Stomach (tissue), 9 donors: Measurements from ENCODE around the gene ETNK1. TPM values are rescaled to one million over a fixed set of nuclear protein-coding genes. Genes with fewer than 3 reads are reported as not detected.

Experiments used
- DNase-seq, 2 donors: peaks; one replicate each; pipeline versions ENCODE4 v3.0.0 to v3.0.0-alpha.2; 2013 to 2019
- H3K27ac ChIP-seq, 5 donors: fragments of 200-600 bp in 4 of 5; sonication (generic) in 4 of 5; one replicate each; pipeline ENCODE4 v1.5.1; 2013 to 2019; ENCODE audit warnings: mild to moderate bottlenecking in 1 of 5, moderate library complexity in 1 of 5
- H3K27me3 ChIP-seq, 3 donors: fragments of 200-600 bp; sonication (generic); one replicate each; pipeline ENCODE4 v1.5.1; 2017 to 2019; ENCODE audit warnings: mixed run types in 1 of 3
- H3K36me3 ChIP-seq, 4 donors: fragments of 200-600 bp; sonication (generic); 1 replicate in 3 of 4; 2 replicates in 1 of 4; pipeline ENCODE4 v1.5.1; 2016 to 2019
- H3K4me1 ChIP-seq, 4 donors: fragments of 200-600 bp; sonication (generic); one replicate each; pipeline ENCODE4 v1.5.1; 2016 to 2019
- H3K4me3 ChIP-seq, 4 donors: fragments of 200-600 bp; sonication (generic) in 3 of 4; one replicate each; pipeline ENCODE4 v1.5.1; 2016 to 2019; ENCODE audit warnings: mild to moderate bottlenecking in 1 of 4
- H3K9me3 ChIP-seq, 4 donors: fragments of 200-600 bp; sonication (generic); one replicate each; pipeline ENCODE4 v1.5.1; 2016 to 2019
- CTCF ChIP-seq, 7 experiments: fragments of 450-650 bp in 4 of 7; fragments of 200-600 bp in 3 of 7; sonication (generic) in 3 of 7; IDR thresholded peaks; one replicate each; pipeline ENCODE4 v1.5.1; 2016 to 2019; ENCODE audit warnings: antibody characterized with exemption in 7 of 7, control low read depth in 2 of 7, mild to moderate bottlenecking in 1 of 7
- EP300 ChIP-seq: sonication (generic); formaldehyde crosslinking; IDR thresholded peaks from one replicate; pipeline ENCODE4 v1.6.1; 2017; ENCODE audit warnings: antibody characterized with exemption
- POLR2A ChIP-seq, 4 donors: fragments of 450-650 bp; IDR thresholded peaks; one replicate each; pipeline ENCODE4 v1.6.1; 2016; ENCODE audit warnings: antibody characterized with exemption in 4 of 4, control low read depth in 2 of 4, mild to moderate bottlenecking in 1 of 4, moderate library complexity in 1 of 4
- POLR2AphosphoS5 ChIP-seq, 3 donors: sonication (generic); formaldehyde crosslinking; IDR thresholded peaks; one replicate each; pipeline ENCODE4 v1.6.1; 2016; ENCODE audit warnings: antibody characterized with exemption in 3 of 3
- WGBS, 5 donors: extraction: QIAGEN DNeasy Blood & Tissue Kit in 3 of 5; methylation state at CpG; one replicate each; pipeline versions ENCODE4 v1.1.5 to v1.1.7; 2013 to 2018; 5-methylcytosine and 5-hydroxymethylcytosine counted together
- intact Hi-C: fragments of 100-400 bp; cut with DNase I; formaldehyde crosslinking; loops from one replicate; pipeline ENCODE4 v1.15.1; 2023; ENCODE audit warnings: low total_unique reads
- polyA plus RNA-seq, 3 donors: library from polyadenylated mRNA; stranded (reverse); fragments of 200-250 nt; gene quantifications; one replicate each; pipeline ENCODE4 v1.2.3, GENCODE V29; 2013
- total RNA-seq, 5 donors: library from RNA; depleted of rRNA; stranded (reverse); fragments of >200 nt; gene quantifications; one replicate each; pipeline versions ENCODE4 v1.1.0 to v1.2.3, GENCODE V29; 2014 to 2016
- donor health status: healthy with polysubstance abuse.
- donor health status: Bipolar disorder and iron deficiency.
- donor health status: healthy.

ETNK1 gene
- total and polyA plus RNA-seq, 8 donors = 7.5 to 168 (median 40.4) TPM

GRCh38 chr12:22728987-22729386 lies 104.0 kb downstream of the ETNK1 start:
- WGBS, 5 donors = 35 to 53% (median 42%) methylated on average over 2 of the region's 2 CpGs
- Histone ChIP-seq H3K27ac (peak overlapping the region in 1 of 5 donors; percentile 1), H3K36me3 (no peaks in the 10 kb centered on the region), H3K9me3 (no peaks in the 10 kb centered on the region), H3K4me1 (peaks cover 0 to 8% (median 3%) of the 10 kb centered on the region in 4 donors), H3K27me3 (no peaks in the 10 kb centered on the region), H3K4me3 (no peak overlapping the region)
- DNase-seq = peak in 1 of 2 donors; percentile 6
- no peak for TF ChIP-seq EP300
- intact Hi-C loops = no loop called here

GRCh38 chr12:22729431-22729956 lies 104.5 kb downstream of the ETNK1 start:
- Histone ChIP-seq H3K4me3 (no peak overlapping the region), H3K27me3 (no peaks in the 10 kb centered on the region), H3K9me3 (no peaks in the 10 kb centered on the region), H3K36me3 (no peaks in the 10 kb centered on the region), H3K4me1 (peaks cover 0 to 8% (median 3%) of the 10 kb centered on the region in 4 donors), H3K27ac (peak overlapping the region in 4 of 5 donors; percentile 1 to 51 (median 35))
- DNase-seq = no peak
- intact Hi-C loops = no loop called here
- 82 to 83% (median 82%) methylated on average over 6 of the region's 6 CpGs for WGBS, 5 donors
- TF ChIP-seq CTCF (IDR thresholded peaks at IDR 0.05) (no peak), POLR2A (IDR thresholded peaks at IDR 0.05) (no peak)

DNA sequence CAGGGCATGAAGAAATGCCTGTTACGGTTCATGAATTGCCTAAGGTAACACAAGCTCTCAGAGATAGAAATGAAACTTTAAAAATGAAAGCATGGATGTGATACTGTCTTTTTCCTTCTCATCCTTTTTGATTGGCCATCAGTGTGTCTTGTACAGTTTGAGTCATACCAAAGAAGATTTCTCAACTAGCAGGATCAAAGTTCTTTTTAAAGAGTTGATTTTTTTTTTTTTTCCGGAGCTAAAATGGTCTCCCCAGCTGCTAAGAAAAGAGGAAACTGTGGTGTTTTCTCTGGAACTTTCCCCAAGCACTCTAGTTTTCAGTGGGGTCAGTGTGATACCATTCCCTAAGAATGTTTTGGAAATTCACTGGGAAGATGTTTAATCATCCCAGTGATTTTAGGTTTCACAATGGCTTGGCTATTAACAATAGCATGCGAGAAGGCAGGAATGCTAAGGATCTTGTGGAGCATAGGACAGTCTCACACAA lies 105.0 kb downstream of the ETNK1 start:
- DNase-seq = peak in 1 of 2 donors; percentile 11
- no peaks in the 10 kb centered on the region for H3K36me3 ChIP-seq
- peak overlapping the region in 4 of 5 donors; percentile 1 to 51 (median 35) for H3K27ac ChIP-seq
- TF ChIP-seq CTCF (IDR thresholded peaks at IDR 0.05) (no peak), POLR2A (IDR thresholded peaks at IDR 0.05) (no peak), EP300 (no peak), POLR2AphosphoS5 (IDR thresholded peaks at IDR 0.05) (peak in 1 of 3 donors; percentile 25)
- 49 to 72% (median 65%) methylated on average over 3 of the region's 3 CpGs for WGBS, 5 donors
- H3K4me1 ChIP-seq = peaks cover 0 to 8% (median 3%) of the 10 kb centered on the region in 4 donors
- intact Hi-C loops = no loop called here
- no peaks in the 10 kb centered on the region for H3K27me3 ChIP-seq
- H3K9me3 ChIP-seq = no peaks in the 10 kb centered on the region
- H3K4me3 ChIP-seq = no peak overlapping the region

DNA sequence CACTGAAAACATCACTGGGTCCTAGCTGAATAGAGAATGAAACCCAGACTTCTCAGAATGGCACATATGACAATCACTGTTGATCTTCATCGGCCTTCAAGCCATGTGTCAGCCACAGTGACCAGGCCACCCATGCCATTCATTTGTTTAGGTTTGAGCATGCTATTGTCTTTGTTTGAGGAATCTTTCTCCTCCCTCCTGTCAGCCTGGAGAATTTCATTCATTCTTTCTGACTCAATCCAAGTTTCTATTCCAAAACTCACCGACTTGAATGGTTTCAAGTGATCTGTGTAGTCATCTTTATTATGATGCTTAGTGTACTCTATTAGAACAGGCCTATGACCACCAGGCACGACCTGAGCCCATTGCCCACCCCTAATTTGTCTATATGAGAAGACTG lies 106.3 kb downstream of the ETNK1 start:
- no peaks in the 10 kb centered on the region for H3K27me3 ChIP-seq
- H3K4me3 ChIP-seq = no peak overlapping the region
- TF ChIP-seq EP300 = no peak
- TF ChIP-seq POLR2AphosphoS5 (IDR thresholded peaks at IDR 0.05) = no peak
- no peak for TF ChIP-seq CTCF (IDR thresholded peaks at IDR 0.05)
- no peak for TF ChIP-seq POLR2A (IDR thresholded peaks at IDR 0.05)
- H3K9me3 ChIP-seq = no peaks in the 10 kb centered on the region
- no peak for DNase-seq
- H3K36me3 ChIP-seq = no peaks in the 10 kb centered on the region
- no peak overlapping the region for H3K27ac ChIP-seq
- intact Hi-C loops = no loop called here
- H3K4me1 ChIP-seq = peaks cover 0 to 8% (median 3%) of the 10 kb centered on the region in 4 donors
- 53 to 69% (median 63%) methylated on average over 3 of the region's 3 CpGs for WGBS, 5 donors

- TF ChIP-seq POLR2AphosphoS5 (IDR thresholded peaks at IDR 0.05) (no peak), POLR2A (IDR thresholded peaks at IDR 0.05) (no peak), CTCF (IDR thresholded peaks at IDR 0.05) (no peak), EP300 (no peak)
- Histone ChIP-seq H3K4me3 (no peak overlapping the region), H3K27ac (no peak overlapping the region), H3K4me1 (peaks cover 0 to 8% (median 3%) of the 10 kb centered on the region in 4 donors), H3K36me3 (no peaks in the 10 kb centered on the region), H3K27me3 (no peaks in the 10 kb centered on the region), H3K9me3 (no peaks in the 10 kb centered on the region)
- intact Hi-C loops = no loop called here
- 73 to 85% (median 84%) methylated on average over 7 of the region's 7 CpGs for whole genome bisulfite sequencing, 5 donors
- DNase-seq = no peak
These were observed 108.8 kb downstream of the ETNK1 start for GRCh38 chr12:22733756-22734155.
